Panc1 (cell line): ENCODE data around the gene DRC3.
A peak's percentile ranks its signal among the peaks of the same experiment; 100 is the strongest.

Experiments
- POLR2AphosphoS5 ChIP-seq: IDR thresholded peaks from 2 replicates; pipeline ENCODE4 v1.6.1; 2012; ENCODE audit warnings: mild to moderate bottlenecking, low read depth, low read length, moderate library complexity
- SIN3A ChIP-seq: IDR thresholded peaks from 2 replicates; pipeline ENCODE4 v1.6.1; 2012; ENCODE audit warnings: low read depth, mild to moderate bottlenecking, low read length, moderate library complexity, borderline replicate concordance; ENCODE audit not compliant: insufficient read depth
- TCF7L2 ChIP-seq: IDR thresholded peaks from 2 replicates; pipeline ENCODE4 v1.6.1; 2011; ENCODE audit warnings: mild to moderate bottlenecking, low read depth, low read length, inconsistent platforms
- TF ChIP-seq, protein P1 (sequence below): fragments of 450-650 bp; IDR thresholded peaks from 2 replicates; pipeline ENCODE4 v1.5.1; 2017; ENCODE audit warnings: mild to moderate bottlenecking
- TF ChIP-seq, protein P2 (sequence below), 2 experiments: IDR thresholded peaks; 2 replicates each; pipeline ENCODE4 v1.6.1; 2011 to 2012; ENCODE audit warnings: low read depth in 2 of 2, control low read depth in 1 of 2, low read length in 1 of 2, mild to moderate bottlenecking in 1 of 2, moderate library complexity in 1 of 2; ENCODE audit not compliant: insufficient read depth in 1 of 2

DNA sequence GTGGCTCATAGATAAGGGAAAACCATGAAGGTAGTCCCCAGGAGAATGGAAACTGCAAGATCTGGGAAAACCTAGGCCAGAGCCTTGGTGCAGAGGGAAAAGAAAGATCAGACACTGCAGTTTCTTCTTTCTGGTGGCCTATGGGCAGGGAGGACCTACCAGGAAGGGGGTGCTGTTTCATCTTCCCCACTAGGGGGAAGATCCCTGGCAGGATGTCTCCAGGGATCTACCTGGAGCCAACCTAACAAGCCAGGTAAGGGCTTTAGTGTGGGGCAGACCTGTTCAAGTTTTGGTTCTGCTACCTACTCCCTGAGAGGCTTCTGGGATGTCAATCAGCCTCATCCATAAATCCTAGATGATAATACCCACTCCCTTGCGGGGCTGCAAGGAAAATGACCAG is 21.9 kb upstream of the DRC3 start:
- TF ChIP-seq, protein P1, sequence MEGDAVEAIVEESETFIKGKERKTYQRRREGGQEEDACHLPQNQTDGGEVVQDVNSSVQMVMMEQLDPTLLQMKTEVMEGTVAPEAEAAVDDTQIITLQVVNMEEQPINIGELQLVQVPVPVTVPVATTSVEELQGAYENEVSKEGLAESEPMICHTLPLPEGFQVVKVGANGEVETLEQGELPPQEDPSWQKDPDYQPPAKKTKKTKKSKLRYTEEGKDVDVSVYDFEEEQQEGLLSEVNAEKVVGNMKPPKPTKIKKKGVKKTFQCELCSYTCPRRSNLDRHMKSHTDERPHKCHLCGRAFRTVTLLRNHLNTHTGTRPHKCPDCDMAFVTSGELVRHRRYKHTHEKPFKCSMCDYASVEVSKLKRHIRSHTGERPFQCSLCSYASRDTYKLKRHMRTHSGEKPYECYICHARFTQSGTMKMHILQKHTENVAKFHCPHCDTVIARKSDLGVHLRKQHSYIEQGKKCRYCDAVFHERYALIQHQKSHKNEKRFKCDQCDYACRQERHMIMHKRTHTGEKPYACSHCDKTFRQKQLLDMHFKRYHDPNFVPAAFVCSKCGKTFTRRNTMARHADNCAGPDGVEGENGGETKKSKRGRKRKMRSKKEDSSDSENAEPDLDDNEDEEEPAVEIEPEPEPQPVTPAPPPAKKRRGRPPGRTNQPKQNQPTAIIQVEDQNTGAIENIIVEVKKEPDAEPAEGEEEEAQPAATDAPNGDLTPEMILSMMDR: peak; percentile 35; the same call in 1 of the 2 replicates
- TF ChIP-seq POLR2AphosphoS5 (no peak), SIN3A (no peak), TCF7L2 (no peak)
- TF ChIP-seq, protein P2, sequence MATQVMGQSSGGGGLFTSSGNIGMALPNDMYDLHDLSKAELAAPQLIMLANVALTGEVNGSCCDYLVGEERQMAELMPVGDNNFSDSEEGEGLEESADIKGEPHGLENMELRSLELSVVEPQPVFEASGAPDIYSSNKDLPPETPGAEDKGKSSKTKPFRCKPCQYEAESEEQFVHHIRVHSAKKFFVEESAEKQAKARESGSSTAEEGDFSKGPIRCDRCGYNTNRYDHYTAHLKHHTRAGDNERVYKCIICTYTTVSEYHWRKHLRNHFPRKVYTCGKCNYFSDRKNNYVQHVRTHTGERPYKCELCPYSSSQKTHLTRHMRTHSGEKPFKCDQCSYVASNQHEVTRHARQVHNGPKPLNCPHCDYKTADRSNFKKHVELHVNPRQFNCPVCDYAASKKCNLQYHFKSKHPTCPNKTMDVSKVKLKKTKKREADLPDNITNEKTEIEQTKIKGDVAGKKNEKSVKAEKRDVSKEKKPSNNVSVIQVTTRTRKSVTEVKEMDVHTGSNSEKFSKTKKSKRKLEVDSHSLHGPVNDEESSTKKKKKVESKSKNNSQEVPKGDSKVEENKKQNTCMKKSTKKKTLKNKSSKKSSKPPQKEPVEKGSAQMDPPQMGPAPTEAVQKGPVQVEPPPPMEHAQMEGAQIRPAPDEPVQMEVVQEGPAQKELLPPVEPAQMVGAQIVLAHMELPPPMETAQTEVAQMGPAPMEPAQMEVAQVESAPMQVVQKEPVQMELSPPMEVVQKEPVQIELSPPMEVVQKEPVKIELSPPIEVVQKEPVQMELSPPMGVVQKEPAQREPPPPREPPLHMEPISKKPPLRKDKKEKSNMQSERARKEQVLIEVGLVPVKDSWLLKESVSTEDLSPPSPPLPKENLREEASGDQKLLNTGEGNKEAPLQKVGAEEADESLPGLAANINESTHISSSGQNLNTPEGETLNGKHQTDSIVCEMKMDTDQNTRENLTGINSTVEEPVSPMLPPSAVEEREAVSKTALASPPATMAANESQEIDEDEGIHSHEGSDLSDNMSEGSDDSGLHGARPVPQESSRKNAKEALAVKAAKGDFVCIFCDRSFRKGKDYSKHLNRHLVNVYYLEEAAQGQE (IDR thresholded peaks at IDR 0.05; ENCODE audit: insufficient read depth in 1 of 2, low read depth in 2 of 2, low read length in 1 of 2): no peak
